ENCODE data around the gene COX11.

Gene COX11

DNA sequence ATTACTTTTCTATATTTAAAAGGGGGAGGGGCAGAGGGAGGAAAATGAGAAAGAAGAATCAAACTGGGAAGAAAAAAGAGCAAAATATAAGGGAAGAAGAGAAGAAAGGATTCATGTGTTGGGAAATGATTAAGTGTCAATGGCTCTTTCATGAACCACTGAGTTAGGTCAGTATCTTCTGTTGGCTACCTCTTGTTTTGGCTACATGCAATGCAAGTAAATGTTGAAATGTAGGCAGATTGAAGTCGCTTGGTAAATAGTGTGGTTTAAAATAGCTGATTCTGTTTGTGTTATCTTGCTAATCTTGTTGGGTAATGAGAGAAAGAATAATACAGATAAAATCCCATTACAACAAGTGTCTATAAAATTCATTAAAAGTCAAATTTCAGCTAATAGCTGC lies 27.2 kb downstream of the COX11 start:
- no peaks in the 10 kb centered on the region for H3K27me3 ChIP-seq (ENCODE audit: control insufficient read depth in 5 of 5, insufficient read depth in 4 of 5, low read length in 5 of 5)
- no peak overlapping the region for H3K9ac ChIP-seq (ENCODE audit: low read length in 5 of 5)
- no peak overlapping the region for H3K4me3 ChIP-seq (ENCODE audit: low read depth in 1 of 5, low read length in 5 of 5)
- peaks cover 2 to 15% (median 9%) of the 10 kb centered on the region in 5 donors for H3K36me3 ChIP-seq (ENCODE audit: control insufficient read depth in 5 of 5, insufficient read depth in 5 of 5, low read length in 5 of 5)
- H3K27ac ChIP-seq (ENCODE audit: low read depth, low read length): no peak overlapping the region
- no peaks in the 10 kb centered on the region for H3K9me3 ChIP-seq (ENCODE audit: control insufficient read depth in 5 of 5, low read length in 5 of 5)
- peaks cover 0 to 5% (median 0%) of the 10 kb centered on the region in 5 donors for H3K4me1 ChIP-seq (ENCODE audit: control insufficient read depth in 5 of 5, insufficient read depth in 5 of 5, low read length in 5 of 5)

DNA sequence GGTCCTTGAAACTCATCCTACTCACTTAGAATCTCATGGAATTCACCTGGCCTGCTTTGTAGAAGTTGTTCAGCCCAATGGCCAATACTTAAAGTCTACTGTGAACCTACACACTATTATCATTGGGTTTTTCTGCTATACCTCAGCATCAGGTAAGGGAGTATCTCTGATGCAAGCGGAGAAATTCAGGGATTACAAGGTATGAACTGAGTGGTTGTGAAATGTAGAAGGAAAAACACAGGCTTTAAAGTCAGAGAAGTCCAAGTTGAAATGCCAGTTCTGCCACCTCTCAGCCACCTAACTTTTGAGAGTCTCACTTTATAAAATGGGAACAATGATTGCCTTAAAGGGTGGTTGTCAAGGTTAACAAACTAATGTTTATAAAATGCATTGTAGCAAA lies 31.0 kb downstream of the COX11 start:
- Histone ChIP-seq H3K36me3 (ENCODE audit: control insufficient read depth in 5 of 5, insufficient read depth in 5 of 5, low read length in 5 of 5) (peaks cover 2 to 27% (median 13%) of the 10 kb centered on the region in 5 donors), H3K9me3 (ENCODE audit: control insufficient read depth in 5 of 5, low read length in 5 of 5) (no peaks in the 10 kb centered on the region), H3K9ac (ENCODE audit: low read length in 5 of 5) (no peak overlapping the region), H3K4me3 (ENCODE audit: low read depth in 1 of 5, low read length in 5 of 5) (no peak overlapping the region), H3K27me3 (ENCODE audit: control insufficient read depth in 5 of 5, insufficient read depth in 4 of 5, low read length in 5 of 5) (no peaks in the 10 kb centered on the region), H3K27ac (ENCODE audit: low read depth, low read length) (no peak overlapping the region), H3K4me1 (ENCODE audit: control insufficient read depth in 5 of 5, insufficient read depth in 5 of 5, low read length in 5 of 5) (peaks cover 0 to 5% (median 0%) of the 10 kb centered on the region in 5 donors)

DNA sequence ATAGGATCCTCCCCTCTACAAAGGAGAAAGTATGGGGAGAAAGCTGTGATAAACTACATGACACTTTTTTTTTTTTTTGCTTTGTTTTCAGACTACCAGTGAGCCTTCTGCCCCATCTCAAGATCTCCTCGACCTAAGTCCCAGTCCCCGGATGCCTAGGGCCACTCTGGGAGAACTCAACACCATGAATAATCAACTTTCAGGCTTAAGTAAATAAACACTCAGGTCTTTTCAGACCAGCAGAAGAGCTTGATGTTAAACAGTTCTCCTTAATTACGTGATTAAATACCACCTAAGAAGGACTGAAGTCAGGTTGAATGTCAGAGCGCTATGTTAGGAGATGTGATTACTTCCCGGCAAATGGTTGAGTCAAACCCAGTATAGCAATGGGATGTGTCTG lies 31.4 kb downstream of the COX11 start:
- Histone ChIP-seq H3K4me3 (ENCODE audit: low read depth in 1 of 5, low read length in 5 of 5) (no peak overlapping the region), H3K36me3 (ENCODE audit: control insufficient read depth in 5 of 5, insufficient read depth in 5 of 5, low read length in 5 of 5) (peaks cover 2 to 27% (median 13%) of the 10 kb centered on the region in 5 donors), H3K4me1 (ENCODE audit: control insufficient read depth in 5 of 5, insufficient read depth in 5 of 5, low read length in 5 of 5) (peaks cover 0 to 5% (median 0%) of the 10 kb centered on the region in 5 donors), H3K27ac (ENCODE audit: low read depth, low read length) (no peak overlapping the region), H3K9me3 (ENCODE audit: control insufficient read depth in 5 of 5, low read length in 5 of 5) (no peaks in the 10 kb centered on the region), H3K27me3 (ENCODE audit: control insufficient read depth in 5 of 5, insufficient read depth in 4 of 5, low read length in 5 of 5) (no peaks in the 10 kb centered on the region), H3K9ac (ENCODE audit: low read length in 5 of 5) (no peak overlapping the region)

DNA sequence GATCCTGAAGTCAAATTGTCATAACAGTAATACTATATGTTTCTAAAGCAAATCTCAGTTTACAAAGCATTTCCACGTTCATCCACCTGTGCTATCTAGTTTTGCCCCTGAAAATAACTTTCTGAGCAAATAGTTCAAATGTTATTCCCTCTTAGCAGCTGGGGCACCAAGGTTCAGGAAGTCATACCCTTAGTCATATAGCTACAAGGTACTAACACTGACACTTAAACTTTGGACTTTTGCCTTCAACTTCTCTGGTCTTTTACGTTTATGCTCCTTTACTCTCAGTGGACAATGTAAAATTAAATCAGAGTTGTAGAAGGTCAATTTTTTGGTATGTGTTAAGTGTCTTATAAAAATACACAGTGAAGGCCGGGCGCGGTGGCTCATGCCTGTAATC lies 33.0 kb downstream of the COX11 start:
- Histone ChIP-seq H3K9ac (ENCODE audit: low read length in 5 of 5) (no peak overlapping the region), H3K27me3 (ENCODE audit: control insufficient read depth in 5 of 5, insufficient read depth in 4 of 5, low read length in 5 of 5) (no peaks in the 10 kb centered on the region), H3K27ac (ENCODE audit: low read depth, low read length) (no peak overlapping the region), H3K4me3 (ENCODE audit: low read depth in 1 of 5, low read length in 5 of 5) (no peak overlapping the region), H3K36me3 (ENCODE audit: control insufficient read depth in 5 of 5, insufficient read depth in 5 of 5, low read length in 5 of 5) (peaks cover 2 to 27% (median 17%) of the 10 kb centered on the region in 5 donors), H3K4me1 (ENCODE audit: control insufficient read depth in 5 of 5, insufficient read depth in 5 of 5, low read length in 5 of 5) (peaks cover 0 to 5% (median 0%) of the 10 kb centered on the region in 5 donors), H3K9me3 (ENCODE audit: control insufficient read depth in 5 of 5, low read length in 5 of 5) (no peaks in the 10 kb centered on the region)

DNA sequence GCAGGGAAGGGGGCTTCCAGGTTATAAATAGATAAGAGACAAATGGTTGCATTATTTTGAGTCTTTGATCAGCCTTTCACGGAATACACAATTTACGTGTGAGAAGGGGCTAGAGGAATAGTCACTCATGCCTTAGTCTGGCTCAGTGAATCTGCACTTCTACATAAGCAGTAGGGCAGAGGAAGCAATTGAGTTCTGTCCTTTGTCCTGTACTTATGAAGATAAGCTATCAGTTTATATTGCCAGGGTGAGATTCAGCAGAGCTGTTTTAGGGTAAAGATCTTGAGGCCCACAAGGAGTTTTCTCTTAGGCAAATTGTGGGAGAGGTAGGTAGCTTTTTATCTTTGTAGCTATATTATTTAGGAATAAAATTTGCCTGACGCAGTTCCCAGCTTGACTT lies 34.5 kb downstream of the COX11 start:
- H3K36me3 ChIP-seq (ENCODE audit: control insufficient read depth in 5 of 5, insufficient read depth in 5 of 5, low read length in 5 of 5): peaks cover 0 to 28% (median 21%) of the 10 kb centered on the region in 5 donors
- no peaks in the 10 kb centered on the region for H3K27me3 ChIP-seq (ENCODE audit: control insufficient read depth in 5 of 5, insufficient read depth in 4 of 5, low read length in 5 of 5)
- H3K27ac ChIP-seq (ENCODE audit: low read depth, low read length): no peak overlapping the region
- no peaks in the 10 kb centered on the region for H3K4me1 ChIP-seq (ENCODE audit: control insufficient read depth in 5 of 5, insufficient read depth in 5 of 5, low read length in 5 of 5)
- no peaks in the 10 kb centered on the region for H3K9me3 ChIP-seq (ENCODE audit: control insufficient read depth in 5 of 5, low read length in 5 of 5)
- no peak overlapping the region for H3K4me3 ChIP-seq (ENCODE audit: low read depth in 1 of 5, low read length in 5 of 5)
- H3K9ac ChIP-seq (ENCODE audit: low read length in 5 of 5): no peak overlapping the region

DNA sequence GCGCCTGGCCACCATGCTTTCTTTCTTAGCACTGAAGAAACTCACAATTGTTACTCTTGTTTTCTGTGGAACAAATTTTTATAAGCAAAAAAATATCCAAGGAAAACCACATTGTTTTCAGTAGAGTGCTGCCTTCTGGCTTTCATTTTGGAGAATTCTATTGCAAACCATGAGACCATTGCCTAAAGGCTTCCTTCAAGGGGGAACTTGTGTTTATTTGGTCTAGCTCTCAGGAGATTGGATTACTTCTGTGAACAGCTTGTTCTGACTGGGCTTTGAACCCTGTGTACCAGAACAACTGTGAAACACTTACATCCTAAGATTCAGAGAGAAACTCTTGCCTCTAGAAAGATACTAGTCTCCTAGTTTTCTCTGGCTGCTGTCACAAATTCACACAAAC lies 35.7 kb downstream of the COX11 start:
- Histone ChIP-seq H3K9me3 (ENCODE audit: control insufficient read depth in 5 of 5, low read length in 5 of 5) (no peaks in the 10 kb centered on the region), H3K27ac (ENCODE audit: low read depth, low read length) (no peak overlapping the region), H3K4me1 (ENCODE audit: control insufficient read depth in 5 of 5, insufficient read depth in 5 of 5, low read length in 5 of 5) (no peaks in the 10 kb centered on the region), H3K36me3 (ENCODE audit: control insufficient read depth in 5 of 5, insufficient read depth in 5 of 5, low read length in 5 of 5) (peaks cover 0 to 37% (median 21%) of the 10 kb centered on the region in 5 donors), H3K4me3 (ENCODE audit: low read depth in 1 of 5, low read length in 5 of 5) (no peak overlapping the region), H3K9ac (ENCODE audit: low read length in 5 of 5) (no peak overlapping the region), H3K27me3 (ENCODE audit: control insufficient read depth in 5 of 5, insufficient read depth in 4 of 5, low read length in 5 of 5) (no peaks in the 10 kb centered on the region)

DNA sequence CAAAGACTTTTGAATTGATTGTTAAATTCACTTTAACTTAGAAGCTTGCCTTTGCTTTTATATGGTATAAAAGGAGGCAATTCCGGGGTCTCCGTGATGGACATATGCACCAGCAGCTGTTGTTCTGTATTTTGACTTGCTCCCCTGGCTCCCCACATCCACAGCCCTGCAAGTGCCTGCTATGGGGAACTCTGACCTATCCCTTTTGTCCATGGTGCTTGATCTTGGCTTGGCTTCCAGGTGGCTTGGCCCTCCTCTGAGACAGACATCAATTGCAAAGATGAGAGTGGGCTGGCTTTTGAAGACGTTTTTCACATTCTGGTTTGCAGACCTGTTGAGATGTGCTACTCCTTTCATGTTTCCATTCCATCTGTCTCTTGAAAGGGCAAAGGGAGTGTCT lies 40.9 kb downstream of the COX11 start:
- H3K9me3 ChIP-seq (ENCODE audit: control insufficient read depth in 5 of 5, low read length in 5 of 5): no peaks in the 10 kb centered on the region
- no peaks in the 10 kb centered on the region for H3K27me3 ChIP-seq (ENCODE audit: control insufficient read depth in 5 of 5, insufficient read depth in 4 of 5, low read length in 5 of 5)
- H3K4me1 ChIP-seq (ENCODE audit: control insufficient read depth in 5 of 5, insufficient read depth in 5 of 5, low read length in 5 of 5): no peaks in the 10 kb centered on the region
- H3K9ac ChIP-seq (ENCODE audit: low read length in 5 of 5): no peak overlapping the region
- no peak overlapping the region for H3K4me3 ChIP-seq (ENCODE audit: low read depth in 1 of 5, low read length in 5 of 5)
- peaks cover 0 to 20% (median 5%) of the 10 kb centered on the region in 5 donors for H3K36me3 ChIP-seq (ENCODE audit: control insufficient read depth in 5 of 5, insufficient read depth in 5 of 5, low read length in 5 of 5)
- no peak overlapping the region for H3K27ac ChIP-seq (ENCODE audit: low read depth, low read length)

DNA sequence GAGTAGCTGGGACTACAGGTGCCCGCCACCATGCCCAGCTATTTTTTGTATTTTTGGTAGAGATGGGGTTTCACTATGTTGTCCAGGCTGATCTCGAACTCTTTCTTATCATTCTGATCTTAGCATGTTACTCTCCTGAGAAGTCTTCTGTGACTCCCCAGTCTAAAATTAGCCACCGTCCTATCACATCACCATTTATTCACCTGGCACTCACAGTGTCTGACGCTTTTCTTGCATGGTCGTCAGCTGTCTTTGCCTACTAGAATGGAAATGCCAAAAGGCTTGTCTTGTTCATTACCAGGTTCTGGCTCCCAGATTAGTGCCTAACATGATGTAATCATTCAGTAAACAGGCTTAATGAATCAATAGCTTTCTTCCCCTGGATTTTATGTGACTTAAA lies 44.0 kb downstream of the COX11 start:
- no peaks in the 10 kb centered on the region for H3K4me1 ChIP-seq (ENCODE audit: control insufficient read depth in 5 of 5, insufficient read depth in 5 of 5, low read length in 5 of 5)
- H3K4me3 ChIP-seq (ENCODE audit: low read depth in 1 of 5, low read length in 5 of 5): no peak overlapping the region
- H3K9me3 ChIP-seq (ENCODE audit: control insufficient read depth in 5 of 5, low read length in 5 of 5): no peaks in the 10 kb centered on the region
- H3K27ac ChIP-seq (ENCODE audit: low read depth, low read length): no peak overlapping the region
- H3K36me3 ChIP-seq (ENCODE audit: control insufficient read depth in 5 of 5, insufficient read depth in 5 of 5, low read length in 5 of 5): peaks cover 0 to 17% (median 0%) of the 10 kb centered on the region in 5 donors
- H3K27me3 ChIP-seq (ENCODE audit: control insufficient read depth in 5 of 5, insufficient read depth in 4 of 5, low read length in 5 of 5): no peaks in the 10 kb centered on the region
- no peak overlapping the region for H3K9ac ChIP-seq (ENCODE audit: low read length in 5 of 5)

DNA sequence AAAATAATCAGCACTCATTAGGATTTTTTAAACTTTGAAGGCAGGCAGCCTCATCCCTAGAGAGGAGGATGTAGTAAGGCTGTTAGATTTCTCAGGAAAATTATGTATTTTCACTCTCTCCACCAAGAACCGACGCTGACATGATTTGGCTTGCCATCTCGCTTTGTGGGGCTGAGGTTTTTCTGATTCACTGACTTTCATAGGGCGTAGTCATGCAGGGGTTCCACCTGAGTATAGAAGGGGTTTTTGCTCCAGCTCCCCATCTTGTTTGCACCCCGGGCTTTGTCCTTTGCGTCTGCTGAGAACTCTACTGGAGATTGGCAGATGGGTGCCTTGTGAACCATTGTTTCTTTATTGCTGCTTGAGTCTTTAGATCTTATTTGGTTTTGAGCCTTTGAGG lies 47.6 kb downstream of the COX11 start:
- Histone ChIP-seq H3K9ac (ENCODE audit: low read length in 5 of 5) (no peak overlapping the region), H3K27me3 (ENCODE audit: control insufficient read depth in 5 of 5, insufficient read depth in 4 of 5, low read length in 5 of 5) (no peaks in the 10 kb centered on the region), H3K4me3 (ENCODE audit: low read depth in 1 of 5, low read length in 5 of 5) (no peak overlapping the region)

DNA sequence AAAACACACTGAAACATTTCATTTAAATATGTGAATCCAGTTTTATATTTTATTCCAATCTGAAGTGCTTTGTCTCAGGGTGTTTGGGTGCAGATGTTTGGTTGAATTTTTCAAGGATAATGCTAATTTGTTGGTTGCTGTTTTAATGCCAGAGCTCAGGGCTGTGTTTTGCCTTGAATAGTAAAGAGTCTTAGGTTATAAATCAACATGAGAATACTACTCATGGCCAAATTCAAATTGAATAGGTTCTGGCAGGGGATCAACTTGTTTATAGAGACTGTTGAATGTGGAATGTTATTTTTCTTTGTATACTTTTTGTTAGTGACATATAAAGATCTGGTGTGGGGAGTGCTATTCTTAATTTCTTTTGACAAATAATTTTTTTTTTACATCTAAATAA lies 49.0 kb downstream of the COX11 start:
- Histone ChIP-seq H3K4me1 (ENCODE audit: control insufficient read depth in 5 of 5, insufficient read depth in 5 of 5, low read length in 5 of 5) (no peaks in the 10 kb centered on the region), H3K9ac (ENCODE audit: low read length in 5 of 5) (no peak overlapping the region), H3K36me3 (ENCODE audit: control insufficient read depth in 5 of 5, insufficient read depth in 5 of 5, low read length in 5 of 5) (peaks cover 4 to 24% (median 10%) of the 10 kb centered on the region in 5 donors), H3K27ac (ENCODE audit: low read depth, low read length) (no peak overlapping the region), H3K9me3 (ENCODE audit: control insufficient read depth in 5 of 5, low read length in 5 of 5) (peaks cover 0 to 2% (median 0%) of the 10 kb centered on the region in 5 donors), H3K4me3 (ENCODE audit: low read depth in 1 of 5, low read length in 5 of 5) (no peak overlapping the region), H3K27me3 (ENCODE audit: control insufficient read depth in 5 of 5, insufficient read depth in 4 of 5, low read length in 5 of 5) (no peaks in the 10 kb centered on the region)

More for the DNA sequence above, 47.6 kb downstream of the COX11 start:
- Histone ChIP-seq H3K36me3 (ENCODE audit: control insufficient read depth in 5 of 5, insufficient read depth in 5 of 5, low read length in 5 of 5) (peaks cover 0 to 17% (median 6%) of the 10 kb centered on the region in 5 donors), H3K9me3 (ENCODE audit: control insufficient read depth in 5 of 5, low read length in 5 of 5) (peaks cover 0 to 2% (median 0%) of the 10 kb centered on the region in 5 donors), H3K4me1 (ENCODE audit: control insufficient read depth in 5 of 5, insufficient read depth in 5 of 5, low read length in 5 of 5) (no peaks in the 10 kb centered on the region), H3K27ac (ENCODE audit: low read depth, low read length) (no peak overlapping the region)

DNA sequence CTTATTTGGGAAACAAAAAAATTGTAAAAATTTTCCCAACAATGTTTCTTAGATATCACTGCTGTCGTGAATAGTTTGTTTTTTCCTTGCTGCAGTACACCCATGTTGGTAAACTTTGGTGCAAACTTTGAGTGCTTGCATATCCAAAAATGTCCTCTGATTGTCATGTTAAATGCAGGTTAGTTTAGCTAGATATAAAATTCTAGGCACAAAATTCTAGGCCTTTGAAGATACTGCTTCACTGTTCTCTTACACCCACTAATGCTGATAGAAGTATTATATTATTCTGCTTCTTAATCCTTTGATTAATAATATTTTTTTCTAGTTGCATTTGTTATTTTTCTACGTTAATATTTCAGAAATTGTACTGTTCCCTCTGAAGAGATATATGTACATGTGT lies 51.7 kb downstream of the COX11 start:
- H3K9ac ChIP-seq (ENCODE audit: low read length in 5 of 5): no peak overlapping the region
- no peak overlapping the region for H3K4me3 ChIP-seq (ENCODE audit: low read depth in 1 of 5, low read length in 5 of 5)
- no peak overlapping the region for H3K27ac ChIP-seq (ENCODE audit: low read depth, low read length)
- no peaks in the 10 kb centered on the region for H3K27me3 ChIP-seq (ENCODE audit: control insufficient read depth in 5 of 5, insufficient read depth in 4 of 5, low read length in 5 of 5)
- peaks cover 0 to 2% (median 0%) of the 10 kb centered on the region in 5 donors for H3K9me3 ChIP-seq (ENCODE audit: control insufficient read depth in 5 of 5, low read length in 5 of 5)
- H3K4me1 ChIP-seq (ENCODE audit: control insufficient read depth in 5 of 5, insufficient read depth in 5 of 5, low read length in 5 of 5): no peaks in the 10 kb centered on the region
- H3K36me3 ChIP-seq (ENCODE audit: control insufficient read depth in 5 of 5, insufficient read depth in 5 of 5, low read length in 5 of 5): peaks cover 4 to 30% (median 10%) of the 10 kb centered on the region in 5 donors
